ENCODE results near the gene INSYN2B.

INSYN2B gene

DNA sequence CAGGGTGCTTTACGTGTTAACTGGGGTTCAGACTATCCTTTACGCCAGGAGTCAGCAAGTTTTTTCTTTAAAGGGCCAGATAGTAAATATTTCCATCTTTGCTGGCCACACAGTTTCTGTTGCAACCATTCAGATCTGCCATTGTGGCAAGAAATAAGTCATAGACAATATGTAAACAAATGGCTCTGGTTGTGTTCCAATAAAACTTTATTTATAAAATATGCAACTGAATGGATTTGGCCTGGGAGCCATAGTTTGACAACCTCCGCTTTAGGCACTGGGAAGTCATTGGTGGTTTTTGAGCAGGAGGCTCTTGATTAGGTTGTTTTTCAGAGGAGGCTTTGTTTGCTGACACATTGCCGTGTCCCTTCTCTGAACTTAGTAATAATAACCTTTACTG is 90.7 kb downstream of the INSYN2B start:
- no peak for DNase-seq (ENCODE audit: low spot score)

DNA sequence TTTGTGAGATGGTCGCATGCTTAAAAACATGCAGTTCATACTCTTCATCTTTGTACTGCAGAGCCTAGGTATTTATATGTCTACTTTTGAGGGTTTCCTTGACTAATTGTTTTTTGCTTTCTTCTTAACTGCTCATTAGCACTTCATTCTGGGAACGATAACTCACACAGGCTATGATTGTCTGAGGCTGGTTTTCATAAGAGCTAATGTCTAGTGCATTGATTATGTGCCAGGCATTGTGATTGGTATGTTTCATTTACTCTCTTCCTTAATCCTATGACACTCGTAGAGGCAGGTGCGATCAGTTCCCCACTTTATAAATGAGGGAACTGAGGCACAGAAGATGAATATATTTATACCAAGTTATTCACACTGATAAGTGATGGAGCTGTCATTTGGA is 93.6 kb downstream of the INSYN2B start:
- DNase-seq (ENCODE audit: low spot score): no peak

DNA sequence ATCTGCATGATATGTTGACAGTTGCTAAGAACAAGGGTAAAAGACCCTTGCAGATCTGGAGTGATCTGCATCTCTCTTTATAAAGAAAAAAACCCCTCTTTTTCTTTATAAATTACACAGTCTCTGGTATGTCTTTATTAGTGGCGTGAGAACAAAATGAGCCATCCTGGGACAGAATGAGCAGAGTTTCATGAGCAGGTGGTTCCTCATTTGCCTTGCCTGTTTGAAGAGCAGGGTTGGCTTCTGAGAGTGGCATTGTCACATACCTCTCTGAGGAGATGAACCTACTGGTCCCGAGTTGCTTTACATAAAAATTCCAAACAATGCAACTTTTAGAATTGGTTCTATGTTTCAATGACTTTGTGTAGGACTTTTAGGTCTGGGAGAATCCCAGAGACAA is 94.3 kb downstream of the INSYN2B start:
- DNase-seq (ENCODE audit: low spot score): no peak

DNA sequence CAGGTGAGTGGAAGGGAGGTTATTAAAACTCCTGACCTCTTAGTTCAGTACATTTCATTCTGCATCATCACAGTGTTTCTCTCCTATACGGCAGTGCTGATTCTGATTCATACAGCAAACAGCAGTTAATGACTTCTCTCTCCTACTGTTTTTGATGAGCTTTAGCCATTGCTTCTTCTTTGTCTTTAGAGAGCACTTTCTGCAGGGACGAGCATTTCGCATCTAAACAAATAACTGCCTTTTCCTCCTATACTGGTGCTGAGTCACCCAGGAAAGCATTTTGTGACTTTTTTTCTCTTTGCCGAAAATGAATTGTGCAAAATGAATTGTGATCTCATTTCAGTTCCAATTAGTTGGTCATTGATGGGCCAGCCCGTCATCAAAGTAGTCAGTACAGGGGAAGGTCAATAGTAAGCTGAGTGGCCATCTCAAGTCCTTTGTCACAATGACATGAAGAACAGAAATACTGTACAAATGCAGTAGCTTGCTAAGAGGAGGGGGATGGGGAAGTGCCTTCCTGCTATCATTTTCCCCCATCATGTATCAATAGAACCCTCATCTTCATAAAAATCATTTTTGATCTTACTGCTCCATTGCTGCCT is 98.5 kb downstream of the INSYN2B start:
- no peak for DNase-seq (ENCODE audit: low spot score)

DNA sequence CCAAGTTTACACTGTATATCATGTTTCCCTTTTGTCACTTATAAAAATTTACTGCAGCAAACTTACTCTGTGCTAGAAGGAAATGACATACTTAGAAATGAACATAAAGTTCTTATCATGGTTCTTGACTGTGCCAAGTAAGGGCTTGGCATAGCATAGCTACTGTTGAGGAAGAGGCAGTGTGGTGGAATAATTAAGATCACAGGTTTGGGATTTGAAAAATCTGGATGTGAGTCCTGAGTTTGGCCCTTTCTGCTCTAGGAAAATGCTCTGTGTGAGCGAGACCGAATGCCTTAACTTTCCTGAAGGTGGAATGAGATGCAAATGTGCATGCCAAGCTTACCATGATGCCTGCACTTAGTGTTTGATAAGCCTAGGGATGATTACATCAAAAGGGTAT is 99.5 kb downstream of the INSYN2B start:
- DNase-seq (ENCODE audit: low spot score): no peak

DNA sequence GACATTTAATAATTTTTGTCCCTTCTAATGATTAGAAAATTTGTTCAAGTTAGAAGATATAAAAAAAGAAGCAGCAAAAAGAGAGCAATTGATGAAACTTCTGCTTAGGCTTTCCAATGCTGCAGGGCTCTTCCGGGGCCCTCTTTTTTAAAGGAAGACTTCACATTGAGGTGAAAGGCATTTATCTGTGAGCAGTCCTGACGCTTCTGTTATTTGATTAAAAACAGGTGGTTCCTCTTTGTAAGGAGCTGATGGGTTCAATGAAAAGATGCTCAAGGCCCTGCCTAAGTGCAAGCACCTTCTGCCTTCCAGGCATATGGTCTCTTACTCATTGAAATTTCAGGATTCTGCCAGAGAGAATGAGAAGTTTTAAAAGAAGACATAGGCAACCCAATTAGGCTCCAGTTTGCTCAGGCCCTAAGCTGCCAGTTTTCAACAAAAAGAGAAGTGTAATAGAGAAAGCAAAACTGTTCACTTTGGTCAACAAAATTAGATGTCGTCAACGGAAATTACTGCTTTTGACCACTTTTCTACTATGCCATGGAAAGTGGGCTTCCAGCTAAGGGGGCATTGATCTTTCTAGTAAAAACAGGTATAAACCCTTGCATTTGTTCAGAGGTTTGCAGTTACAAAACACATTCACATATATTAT is 100.2 kb downstream of the INSYN2B start:
- no peak for DNase-seq (ENCODE audit: low spot score)

DNA sequence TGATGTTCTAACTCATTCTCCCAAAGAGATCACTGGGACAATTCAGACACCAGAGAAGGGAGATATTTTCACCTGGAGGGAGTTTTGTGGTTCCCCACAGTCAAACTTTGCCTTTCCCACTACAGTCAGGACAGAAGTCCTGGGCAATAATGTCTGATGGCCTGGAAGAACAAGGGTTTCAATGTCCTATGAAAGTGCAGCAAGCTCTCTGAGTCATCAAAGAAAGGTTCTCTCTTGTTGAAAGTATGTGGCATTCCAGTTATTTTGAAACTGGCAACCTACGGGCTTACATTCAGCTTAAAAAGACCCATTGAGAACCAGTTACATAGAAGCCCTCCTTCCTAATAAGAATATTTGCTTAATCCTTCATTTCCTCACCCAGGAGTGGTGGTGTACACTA is 103.9 kb downstream of the INSYN2B start:
- DNase-seq (ENCODE audit: low spot score): peak; percentile 56

DNA sequence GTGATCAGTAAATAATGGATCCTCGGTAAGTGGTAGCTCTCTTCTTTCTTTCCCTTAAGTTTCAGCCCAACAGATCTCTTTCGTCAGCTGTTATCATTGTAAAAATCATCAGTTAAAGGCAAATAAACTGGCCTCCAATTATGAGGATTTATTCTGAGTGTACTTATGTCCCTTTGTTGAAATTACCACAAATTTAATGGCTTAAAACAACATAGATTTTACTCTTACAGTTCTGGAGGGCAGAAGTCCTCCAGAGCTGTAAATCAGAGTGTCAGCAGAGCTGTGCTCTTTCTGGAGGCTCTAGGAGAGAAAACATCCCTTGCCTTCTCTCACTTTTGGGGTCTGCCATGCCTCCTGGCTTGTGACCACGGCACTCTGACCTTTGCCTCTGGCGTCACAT is 104.6 kb downstream of the INSYN2B start:
- DNase-seq (ENCODE audit: low spot score): no peak

DNA sequence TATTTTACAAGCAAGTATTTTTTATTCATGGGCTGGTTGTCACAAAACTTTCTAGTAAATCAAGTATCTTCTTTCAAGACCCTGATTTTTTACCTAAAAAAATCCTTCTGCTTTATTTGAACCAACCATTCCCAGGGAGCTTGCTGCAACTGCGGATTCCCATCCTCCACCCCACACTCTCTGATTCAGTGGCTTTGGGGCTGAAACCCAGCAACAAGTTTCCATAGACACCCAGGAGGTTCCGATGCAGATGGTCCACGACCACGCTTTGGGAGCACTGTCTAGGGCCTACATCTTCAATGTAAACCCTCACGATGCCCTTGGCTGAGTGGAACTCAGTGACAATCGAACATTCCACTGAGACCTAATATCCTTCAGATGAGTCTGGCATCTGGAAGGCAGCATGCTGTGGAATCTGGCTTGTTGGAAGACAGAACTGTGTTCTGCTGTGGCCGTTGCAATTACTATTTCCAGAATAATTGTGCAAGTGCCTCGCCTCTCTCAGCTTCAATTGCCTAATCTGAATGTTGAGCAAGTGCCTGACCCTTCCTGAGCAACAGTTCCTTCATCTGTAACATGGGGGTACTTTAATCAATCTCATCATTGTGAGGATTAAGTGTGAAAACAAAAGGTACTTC is 105.1 kb downstream of the INSYN2B start:
- peak; percentile 85 for DNase-seq (ENCODE audit: low spot score)

DNA sequence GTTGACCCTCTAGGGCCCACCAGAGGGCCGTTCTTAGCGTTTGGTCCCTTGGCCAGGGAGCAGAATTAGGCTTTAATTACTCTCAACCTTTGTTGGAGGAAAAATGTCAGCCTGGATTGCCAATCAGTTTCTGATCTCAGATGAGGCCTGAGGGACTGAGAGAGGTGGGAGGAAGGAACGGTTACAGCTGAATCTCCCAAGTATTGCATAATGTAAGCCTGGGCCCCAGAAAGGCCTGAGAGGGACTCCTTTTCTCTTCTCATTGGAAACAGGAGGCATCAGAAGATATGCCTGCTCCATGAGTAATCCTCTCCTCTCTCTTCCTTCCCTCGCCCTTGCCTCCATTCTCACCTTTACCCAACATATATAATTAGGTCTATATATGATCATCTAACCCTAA is 105.7 kb downstream of the INSYN2B start:
- peak; percentile 34 for DNase-seq (ENCODE audit: low spot score)

DNA sequence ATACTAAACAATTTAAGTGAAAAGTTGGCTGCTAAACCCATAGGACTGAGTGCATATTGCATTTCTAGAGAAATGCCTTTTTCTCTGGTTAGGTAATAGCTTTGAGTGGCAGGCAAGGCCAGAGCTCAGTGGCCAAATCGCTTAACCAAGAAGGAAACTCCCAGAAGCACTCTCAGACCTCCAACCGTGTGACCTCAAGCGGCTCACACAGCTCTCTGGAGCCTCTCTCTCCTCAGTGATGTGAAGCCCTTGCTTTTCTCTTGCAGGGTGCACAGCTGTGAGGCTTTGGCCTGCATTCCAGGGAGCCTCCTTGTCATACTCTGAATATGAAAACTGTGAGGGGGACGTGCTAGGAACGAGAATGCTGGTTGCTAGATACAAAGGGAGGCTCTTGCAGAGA is 106.7 kb downstream of the INSYN2B start:
- no peak for DNase-seq (ENCODE audit: low spot score)

DNA sequence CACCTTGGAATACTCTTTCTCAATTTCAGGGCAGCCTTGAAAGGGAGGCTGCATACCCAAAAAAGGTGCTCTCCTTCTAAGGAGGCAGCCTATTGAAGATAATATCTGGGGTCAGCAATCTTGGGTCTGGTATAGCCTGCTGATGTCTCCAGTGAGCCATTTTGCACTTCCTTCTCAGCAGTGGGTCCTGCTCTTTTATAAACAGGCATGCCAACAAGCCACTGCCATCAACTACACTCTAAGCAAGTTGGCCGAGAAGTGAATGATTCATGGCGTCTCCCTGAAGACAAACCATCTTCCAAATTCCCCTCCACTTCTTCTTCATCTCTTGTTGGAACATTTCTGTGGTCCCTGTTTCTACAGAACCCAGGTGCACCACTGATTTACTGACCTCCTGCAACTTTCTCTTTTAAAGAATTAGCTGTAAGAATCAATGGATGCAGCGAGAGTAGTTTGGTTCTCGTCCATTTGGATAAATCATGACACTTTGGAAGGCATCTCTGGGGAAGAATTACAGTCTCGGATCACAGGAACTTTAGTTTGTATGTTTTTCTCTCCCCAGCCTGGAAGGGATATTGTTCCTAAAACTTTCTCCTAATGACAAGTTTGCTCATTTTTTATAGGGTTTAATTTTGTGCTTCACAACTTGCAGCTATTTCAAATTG is 108.3 kb downstream of the INSYN2B start:
- no peak for DNase-seq (ENCODE audit: low spot score)

DNA sequence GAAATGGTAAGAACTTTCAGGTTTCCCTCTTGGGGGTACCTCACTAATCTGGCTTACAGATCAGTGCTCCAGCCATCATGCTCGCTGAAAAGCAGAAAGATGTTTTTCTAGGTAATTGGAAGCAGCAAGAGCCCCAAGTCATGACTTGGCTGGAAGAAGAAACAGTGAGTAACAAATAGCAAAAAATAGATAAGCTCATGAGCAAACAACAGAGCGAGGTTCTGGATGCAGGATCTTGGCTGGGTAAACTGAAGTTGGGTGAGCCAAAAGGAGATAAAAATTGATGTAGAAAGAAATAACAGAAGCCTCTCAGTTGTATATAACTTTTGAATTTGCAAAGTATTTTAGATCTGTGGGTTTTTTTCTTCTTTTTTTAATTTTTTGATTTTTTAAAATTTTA is 110.1 kb downstream of the INSYN2B start:
- DNase-seq (ENCODE audit: low spot score): peak; percentile 18

DNA sequence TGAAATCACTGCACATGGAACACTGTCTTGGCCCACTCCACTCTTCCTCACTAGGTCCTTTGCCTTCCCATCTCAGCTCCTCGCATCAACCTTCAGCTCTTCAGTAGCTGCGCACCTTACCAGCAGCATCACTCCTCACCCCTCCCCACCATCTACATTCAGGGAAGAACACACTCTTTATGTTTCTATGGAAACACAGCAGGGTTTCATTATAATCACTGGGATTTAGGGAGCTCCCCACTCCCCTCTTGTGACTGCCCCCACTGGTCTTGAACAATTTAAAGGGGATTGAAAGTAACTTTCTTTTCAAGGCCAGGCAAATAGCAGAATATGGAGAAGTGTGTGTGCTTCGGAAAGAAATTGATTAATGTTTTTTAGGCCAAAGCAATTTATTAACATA is 111.2 kb downstream of the INSYN2B start:
- DNase-seq (ENCODE audit: low spot score): no peak

DNA sequence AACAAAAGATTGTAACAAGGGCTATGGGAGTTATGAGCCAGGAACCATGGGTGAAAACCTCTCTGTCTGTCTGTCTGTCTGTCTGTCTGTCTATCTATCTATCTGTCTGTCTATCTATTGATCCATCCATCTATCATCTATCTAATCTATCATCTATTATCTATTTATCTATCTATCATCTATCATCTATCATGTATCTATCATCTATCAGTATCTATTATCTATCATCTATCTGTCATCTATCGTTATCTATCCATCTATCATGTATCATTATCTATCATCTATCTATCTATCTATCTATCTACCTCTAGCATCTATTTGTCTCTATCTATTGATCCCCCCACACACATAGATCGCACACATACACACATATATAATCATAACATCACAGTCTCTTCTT is 112.9 kb downstream of the INSYN2B start:
- no peak for DNase-seq (ENCODE audit: low spot score)

DNA sequence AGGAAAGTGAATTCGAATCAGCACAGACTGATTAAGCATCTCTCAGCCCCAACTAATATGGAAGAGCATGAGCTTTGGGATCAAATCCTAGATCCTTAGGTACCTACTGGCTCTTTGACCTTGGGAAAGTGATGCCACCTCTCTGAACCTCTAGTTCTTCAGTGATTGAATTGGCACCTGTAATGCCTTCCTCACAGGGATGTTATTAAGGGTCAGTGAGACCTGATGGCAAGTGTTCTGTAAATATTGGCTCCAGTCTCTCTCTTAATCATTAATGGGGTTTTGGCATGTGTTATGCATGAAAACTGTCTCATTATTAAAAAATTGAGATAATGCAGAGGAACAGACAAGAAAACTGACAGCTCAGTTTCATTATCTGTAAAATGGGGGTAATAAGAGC is 115.8 kb downstream of the INSYN2B start:
- no peak for DNase-seq (ENCODE audit: low spot score)

DNA sequence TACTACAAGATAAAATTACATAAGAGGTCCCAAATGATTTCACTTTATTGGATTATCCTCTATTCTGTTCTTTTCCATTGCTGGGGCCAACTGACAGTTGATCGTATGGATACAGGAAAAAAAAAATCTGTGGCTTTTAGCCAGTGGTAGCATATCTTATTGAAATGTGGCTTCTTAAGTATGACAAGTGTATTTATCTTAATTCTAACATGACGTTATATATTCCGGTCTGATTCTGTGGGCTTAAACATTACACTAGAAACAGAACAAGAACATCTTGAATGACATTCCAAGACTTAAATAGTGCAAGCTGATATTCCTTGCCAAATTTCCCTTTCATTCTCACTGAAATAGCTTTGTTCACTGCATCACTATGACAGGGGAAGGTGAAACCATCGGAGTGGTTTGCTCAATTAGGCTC is 117.9 kb downstream of the INSYN2B start:
- no peak for DNase-seq (ENCODE audit: low spot score)

DNA sequence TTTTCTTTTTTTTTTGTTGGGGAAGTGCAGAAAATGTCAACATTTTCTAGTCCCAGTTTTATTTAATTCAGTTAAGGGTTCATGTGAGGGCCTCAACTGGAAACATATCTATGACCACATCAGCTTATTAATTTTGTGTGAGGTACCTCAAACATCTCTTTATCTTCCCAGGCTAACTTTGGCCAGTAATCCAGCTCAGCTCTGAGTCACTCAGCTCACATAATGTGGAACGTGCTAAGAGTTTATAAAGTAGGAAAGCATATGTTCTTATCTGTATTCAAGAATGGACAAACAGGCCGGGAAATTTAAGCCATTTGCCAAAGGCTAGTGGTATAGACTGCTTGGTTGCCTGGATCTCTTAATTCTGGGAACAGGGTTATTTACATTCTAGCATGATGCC is 118.4 kb downstream of the INSYN2B start:
- DNase-seq (ENCODE audit: low spot score): peak; percentile 63

DNA sequence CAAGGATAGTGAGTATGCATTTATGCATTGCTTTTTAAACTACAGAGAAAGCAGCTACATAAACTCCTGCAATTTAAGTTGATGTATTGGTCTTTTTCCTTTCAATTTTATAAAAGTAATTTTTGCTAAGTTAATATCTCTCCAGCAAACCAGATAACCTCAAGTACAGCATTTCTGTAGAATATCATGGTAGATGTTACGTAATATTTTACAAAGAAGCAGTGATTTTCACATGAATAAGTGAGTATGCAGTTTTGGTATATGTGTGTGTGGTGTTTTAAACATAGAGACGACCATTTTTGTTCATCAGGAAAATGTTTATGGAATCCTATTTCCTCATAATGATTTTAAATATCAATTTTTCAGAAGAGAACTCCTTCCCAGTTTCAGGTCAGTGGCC is 118.9 kb downstream of the INSYN2B start:
- no peak for DNase-seq (ENCODE audit: low spot score)

DNA sequence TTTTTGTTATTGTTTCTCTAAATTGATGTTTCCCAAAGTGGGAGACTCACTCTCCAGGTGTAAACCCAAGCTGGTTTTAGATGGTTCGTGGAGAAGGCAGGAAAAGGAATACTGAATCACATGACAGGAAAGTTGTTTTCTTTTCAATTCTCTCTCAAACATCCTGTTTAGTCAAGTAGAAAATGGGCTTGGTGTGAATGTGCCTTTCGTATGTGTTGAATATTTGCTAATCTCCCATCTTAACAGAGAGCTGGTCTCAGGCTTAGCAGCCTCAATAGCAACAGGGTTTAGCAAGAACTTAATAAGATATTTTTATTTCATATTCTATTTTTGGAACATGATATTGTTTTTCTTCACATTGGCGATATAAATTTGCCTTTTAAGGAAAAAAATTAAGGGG is 119.7 kb downstream of the INSYN2B start:
- DNase-seq (ENCODE audit: low spot score): no peak

DNA sequence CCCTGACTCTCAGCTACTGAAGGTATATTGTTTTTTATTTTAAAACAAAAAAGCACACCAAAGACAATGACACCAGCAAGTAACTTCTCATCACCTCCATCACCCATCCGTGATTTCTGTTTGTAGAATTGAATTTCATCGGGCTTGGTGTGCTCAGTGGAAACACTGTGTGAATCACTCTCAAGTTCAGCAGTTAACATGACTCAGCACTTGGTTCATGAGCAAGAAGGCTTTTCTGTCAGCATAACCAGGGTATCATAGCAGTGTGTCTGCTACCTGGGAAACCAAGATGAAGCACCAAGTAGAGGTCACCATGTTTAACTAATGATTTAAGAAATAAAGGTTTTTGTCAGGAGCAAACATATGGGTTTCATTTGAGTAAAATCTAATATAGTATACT is 123.7 kb downstream of the INSYN2B start:
- DNase-seq (ENCODE audit: low spot score): peak; percentile 75

DNA sequence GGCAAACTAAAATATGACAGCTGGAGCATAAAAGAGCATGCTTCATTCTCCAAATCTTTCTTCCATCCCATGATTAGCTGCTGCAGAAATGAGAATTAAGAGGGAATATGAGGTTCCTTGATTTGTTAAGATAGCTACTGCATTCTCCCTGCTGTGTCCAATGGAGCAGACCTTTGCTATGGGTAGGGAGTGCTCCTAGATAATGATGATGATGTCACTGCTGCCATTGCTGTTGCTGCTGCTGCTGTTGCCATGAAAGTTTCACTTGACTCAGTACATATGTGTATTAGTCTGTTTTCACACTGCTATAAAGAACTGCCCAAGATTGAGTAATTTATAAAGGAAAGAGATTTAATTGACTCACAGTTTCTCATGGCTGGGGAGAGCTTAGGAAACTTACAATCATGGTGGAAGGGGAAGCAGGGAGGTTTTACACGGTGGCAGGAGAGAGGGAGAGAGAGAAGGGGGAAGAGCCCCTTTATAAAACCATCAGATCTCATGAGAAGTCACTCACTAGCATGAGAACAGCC is 128.9 kb downstream of the INSYN2B start:
- no peak for DNase-seq (ENCODE audit: low spot score)

DNA sequence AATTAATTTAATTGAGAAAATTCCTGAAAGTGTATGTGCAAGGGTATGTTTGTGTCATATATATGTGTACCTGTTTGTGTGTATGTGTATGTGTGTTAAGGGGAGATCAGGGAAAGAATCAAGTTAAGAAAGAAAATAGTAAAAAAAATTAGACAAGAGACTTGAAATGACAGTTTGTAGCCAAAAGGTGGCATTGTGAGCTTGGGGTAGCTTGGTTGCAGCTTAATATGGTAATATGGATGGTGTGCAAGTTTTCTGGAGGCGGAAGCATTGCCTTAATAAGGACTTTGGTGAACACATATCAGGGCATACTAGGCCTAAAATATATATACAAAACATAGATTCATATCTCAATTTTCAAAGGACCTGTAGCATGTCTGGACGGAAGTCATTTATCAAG is 129.9 kb downstream of the INSYN2B start:
- no peak for DNase-seq (ENCODE audit: low spot score)

All from GM03348 (cell line).